DOHH2 (cell line): ENCODE data around the gene PPM1A.

Experiments used
- EZH2phosphoT487 ChIP-seq: fragments of 200-600 bp; sonication (generic); IDR thresholded peaks from 2 replicates; pipeline ENCODE4 v1.6.1; 2017; ENCODE audit warnings: borderline replicate concordance, mild to moderate bottlenecking, antibody characterized with exemption, low read length, moderate library complexity, mixed read lengths
- TF ChIP-seq, protein P1 (sequence below): fragments of 200-600 bp; sonication (generic); IDR thresholded peaks from one replicate; pipeline ENCODE4 v1.5.1; 2014; ENCODE audit warnings: antibody characterized with exemption, mild to moderate bottlenecking, low read depth, low read length; ENCODE audit not compliant: poor library complexity, severe bottlenecking

- TF ChIP-seq, protein P1, sequence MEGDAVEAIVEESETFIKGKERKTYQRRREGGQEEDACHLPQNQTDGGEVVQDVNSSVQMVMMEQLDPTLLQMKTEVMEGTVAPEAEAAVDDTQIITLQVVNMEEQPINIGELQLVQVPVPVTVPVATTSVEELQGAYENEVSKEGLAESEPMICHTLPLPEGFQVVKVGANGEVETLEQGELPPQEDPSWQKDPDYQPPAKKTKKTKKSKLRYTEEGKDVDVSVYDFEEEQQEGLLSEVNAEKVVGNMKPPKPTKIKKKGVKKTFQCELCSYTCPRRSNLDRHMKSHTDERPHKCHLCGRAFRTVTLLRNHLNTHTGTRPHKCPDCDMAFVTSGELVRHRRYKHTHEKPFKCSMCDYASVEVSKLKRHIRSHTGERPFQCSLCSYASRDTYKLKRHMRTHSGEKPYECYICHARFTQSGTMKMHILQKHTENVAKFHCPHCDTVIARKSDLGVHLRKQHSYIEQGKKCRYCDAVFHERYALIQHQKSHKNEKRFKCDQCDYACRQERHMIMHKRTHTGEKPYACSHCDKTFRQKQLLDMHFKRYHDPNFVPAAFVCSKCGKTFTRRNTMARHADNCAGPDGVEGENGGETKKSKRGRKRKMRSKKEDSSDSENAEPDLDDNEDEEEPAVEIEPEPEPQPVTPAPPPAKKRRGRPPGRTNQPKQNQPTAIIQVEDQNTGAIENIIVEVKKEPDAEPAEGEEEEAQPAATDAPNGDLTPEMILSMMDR, result no peak
- no peak for TF ChIP-seq EZH2phosphoT487
Observed at GRCh38 chr14:60302663-60303062, 53.6 kb downstream of the PPM1A start.
